NCI-H510A treated with DMSO at 0.1 percent for 48 hours (cell line): ENCODE results near the gene JTB.

Experiments
- DNase-seq: peaks from one replicate; lab custom pipeline; 2025; lab: John Stamatoyannopoulos, UW

Gene JTB

GRCh38 chr1:153954826-153955225, 22.6 kb downstream of the JTB start:
- no peak for DNase-seq

DNA sequence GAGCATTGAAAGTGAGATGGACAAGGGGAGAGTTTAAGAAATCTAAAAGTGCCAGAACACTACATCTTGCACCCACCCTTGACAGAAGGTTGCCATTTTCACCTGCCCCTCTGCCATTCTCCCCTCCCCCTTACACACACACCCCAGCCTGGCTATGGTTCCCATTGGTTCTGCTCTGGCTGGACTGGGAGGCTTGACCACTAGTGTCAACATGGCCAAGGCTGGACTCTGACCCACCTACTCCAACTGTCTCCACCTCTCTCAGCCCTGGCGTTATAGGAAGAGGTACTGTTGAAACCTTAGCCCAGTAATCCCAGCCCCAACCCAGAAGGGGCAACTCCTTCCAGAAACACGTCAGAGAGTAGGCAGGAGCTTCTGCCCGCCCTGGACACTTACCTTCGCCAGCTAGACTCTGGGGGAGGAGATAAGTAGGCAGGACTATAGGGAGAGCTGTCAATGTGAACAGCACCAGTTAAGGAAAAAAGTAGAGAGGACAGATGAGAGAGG, 23.6 kb downstream of the JTB start:
- DNase-seq: no peak

DNA sequence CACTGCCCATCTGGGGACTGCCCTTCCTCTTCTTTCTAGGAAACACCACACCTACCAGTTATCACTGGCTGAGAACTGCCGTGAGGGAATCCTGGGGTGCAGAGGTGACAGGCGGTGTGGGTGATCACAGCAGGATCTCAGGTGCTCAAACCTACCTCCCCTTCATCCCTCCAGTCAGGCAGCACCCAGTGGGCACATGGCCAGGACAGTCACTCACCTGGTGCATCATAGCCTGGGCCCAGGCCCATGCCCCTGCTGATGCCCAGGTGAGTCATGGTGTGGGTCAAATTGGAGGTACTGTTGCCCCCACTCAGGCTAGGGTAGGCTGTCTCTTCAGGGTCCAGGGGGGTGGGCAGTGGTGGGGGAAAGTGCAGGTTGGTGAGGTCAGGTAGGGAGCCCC, 25.7 kb downstream of the JTB start:
- DNase-seq: no peak

- no peak for DNase-seq
Observed at GRCh38 chr1:153951183-153951582, 26.3 kb downstream of the JTB start.

- peak; percentile 74 for DNase-seq
Observed at GRCh38 chr1:153946622-153947241, 30.7 kb downstream of the JTB start, which contains the start of gene DENND4B. TSS of gene DENND4B (minus strand) at chr1:153946718. CDS start at chr1:153944374, 2,344 bp downstream.

DNA sequence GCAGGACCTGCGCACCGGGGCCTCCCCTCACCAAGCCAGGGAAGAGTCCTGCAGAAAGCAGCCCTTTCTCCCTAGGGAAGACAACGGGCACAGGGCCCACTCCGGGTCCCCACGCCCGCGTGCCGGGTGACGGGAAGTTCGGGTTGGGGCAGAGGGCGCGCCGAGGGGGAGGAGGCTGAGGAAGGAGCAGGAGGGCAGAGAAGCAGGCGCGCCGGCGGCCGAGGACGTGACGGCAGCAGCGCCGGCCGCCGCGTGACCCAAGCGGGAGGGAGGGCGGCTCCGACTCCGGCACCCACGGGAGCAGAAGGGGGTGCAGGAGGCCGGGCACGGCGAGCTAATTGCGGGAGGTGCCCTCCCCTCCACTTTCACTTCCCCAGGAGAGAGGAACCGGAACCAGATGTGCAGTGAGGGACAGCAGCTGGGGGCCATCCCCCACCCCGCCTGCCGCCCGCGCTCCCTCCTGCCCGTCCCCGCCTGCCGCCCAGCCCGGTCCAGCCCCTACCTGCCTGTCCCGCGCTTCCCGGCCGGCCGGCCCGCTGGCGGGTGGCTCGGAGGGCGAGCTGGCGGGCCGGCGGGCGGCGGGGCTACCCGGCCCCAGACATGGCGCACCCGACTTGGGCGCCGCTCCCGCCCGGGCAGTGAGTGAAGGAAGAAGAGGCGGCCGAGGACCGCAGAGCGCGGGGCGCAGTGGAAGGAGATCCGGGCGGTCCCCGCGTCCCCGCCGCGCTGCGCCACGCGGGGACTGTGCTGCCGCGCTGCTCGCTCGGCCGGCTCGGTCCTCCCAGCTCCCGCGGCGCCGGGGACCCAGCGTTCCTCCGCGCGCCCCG, 31.5 kb downstream of the JTB start:
- peak; percentile 48 for DNase-seq

DNA sequence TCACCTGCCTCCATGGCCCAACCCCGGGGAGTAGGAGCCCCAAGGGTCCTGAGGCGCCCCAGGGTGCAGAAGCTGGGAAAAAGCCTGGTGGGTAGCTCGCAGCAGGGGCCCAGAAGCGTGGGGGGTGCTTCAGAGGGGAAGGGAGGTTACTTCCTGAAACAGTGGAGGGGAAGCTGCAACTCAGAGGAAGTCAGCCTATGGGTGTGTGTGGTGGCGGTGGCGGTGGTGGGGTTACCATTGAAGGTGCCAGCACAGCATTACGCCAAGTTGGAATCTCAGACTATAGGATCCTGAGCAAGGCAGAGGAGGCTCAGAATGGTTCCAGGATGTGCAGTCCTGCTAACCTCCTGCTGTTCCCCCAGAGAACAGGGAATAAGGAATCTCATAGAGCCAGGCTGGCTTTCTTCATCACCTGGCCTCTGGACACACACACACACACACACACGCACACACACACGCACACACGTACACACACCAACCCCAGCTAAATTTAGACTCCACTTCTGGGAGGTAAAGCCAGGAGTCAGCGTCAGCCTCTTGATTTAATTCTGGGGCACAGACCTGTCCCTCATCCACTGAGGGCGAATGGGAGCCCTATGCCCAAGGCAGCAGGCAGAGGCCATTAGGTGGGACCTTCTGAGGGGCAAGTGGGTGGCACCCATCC, 32.2 kb downstream of the JTB start:
- no peak for DNase-seq

DNA sequence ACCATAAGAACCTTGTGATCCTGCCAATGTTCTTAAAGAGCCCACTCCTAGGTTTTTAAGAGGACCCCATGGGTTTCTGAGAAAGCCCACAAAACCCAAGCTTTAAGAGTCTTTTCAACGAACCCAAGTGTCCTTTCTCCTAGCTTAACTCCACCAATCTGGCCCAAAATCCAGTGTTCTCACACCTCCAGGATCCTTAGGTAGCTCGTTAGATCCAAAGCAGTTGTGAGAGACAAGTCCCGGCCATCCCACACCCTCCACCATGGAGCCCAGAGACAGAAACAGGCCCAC, 32.7 kb downstream of the JTB start:
- DNase-seq: no peak

DNA sequence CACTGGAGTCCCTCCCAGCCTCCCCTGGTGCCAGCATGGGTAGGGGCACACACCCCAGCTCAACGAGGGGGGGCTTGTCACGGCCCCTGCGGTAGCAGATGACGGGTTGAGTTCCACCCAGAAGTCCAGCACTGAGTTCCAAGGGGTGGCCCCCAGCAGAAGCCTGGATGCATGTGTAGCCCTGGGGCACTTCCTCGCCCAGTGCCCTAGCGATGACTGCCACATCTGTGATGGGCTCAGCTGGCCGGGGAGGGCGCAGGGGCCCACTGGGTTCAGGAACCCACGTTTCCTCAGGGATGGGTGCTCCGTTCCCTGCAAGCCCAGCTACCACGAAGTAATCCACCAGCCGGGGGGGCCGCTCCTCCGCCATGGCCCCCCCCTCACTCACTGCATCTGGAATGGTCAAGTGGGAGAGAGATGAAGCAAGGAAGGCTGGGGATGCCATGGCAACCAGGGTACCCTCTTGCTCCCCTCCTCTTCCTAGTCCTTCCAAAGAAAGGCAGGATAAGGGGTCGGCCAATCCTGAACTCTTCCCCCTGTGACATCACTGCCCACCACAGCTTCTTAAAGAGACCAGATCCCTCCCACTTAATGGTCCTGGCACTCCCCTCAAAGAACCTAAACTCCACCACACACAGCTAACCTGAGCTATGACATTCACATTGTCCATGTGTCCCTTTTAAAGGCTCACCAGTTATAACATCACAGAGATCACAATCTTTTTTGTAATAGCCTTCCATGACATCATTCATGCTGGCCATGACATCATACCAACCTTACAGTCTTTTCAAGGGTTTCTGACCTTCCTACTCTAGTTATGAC, 33.3 kb downstream of the JTB start:
- DNase-seq: no peak

- no peak for DNase-seq
Observed at GRCh38 chr1:153942766-153943549, 34.5 kb downstream of the JTB start.

- DNase-seq: no peak
Observed at GRCh38 chr1:153941826-153942725, 35.4 kb downstream of the JTB start.

GRCh38 chr1:153940756-153941155, 36.7 kb downstream of the JTB start:
- DNase-seq: no peak

DNA sequence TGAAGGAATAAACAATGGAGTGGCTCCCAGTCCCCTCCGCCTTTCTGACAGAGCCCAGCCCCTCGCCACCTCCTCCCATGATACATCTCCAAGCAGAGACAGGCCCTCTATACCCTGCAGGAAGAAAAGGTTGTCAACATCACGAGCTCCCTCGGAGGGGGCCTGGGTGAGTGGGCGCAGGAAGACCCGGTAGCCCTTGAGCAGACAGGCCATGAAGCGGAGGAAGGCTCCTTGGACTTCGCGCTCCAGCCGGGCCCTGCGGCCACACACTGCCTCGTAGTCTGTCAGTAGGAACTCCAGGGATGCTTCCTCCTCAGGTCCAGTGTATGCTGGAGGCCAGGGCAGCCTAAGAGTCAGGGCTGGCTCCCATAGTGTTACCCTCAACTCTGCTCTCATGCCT, 38.0 kb downstream of the JTB start:
- no peak for DNase-seq

DNA sequence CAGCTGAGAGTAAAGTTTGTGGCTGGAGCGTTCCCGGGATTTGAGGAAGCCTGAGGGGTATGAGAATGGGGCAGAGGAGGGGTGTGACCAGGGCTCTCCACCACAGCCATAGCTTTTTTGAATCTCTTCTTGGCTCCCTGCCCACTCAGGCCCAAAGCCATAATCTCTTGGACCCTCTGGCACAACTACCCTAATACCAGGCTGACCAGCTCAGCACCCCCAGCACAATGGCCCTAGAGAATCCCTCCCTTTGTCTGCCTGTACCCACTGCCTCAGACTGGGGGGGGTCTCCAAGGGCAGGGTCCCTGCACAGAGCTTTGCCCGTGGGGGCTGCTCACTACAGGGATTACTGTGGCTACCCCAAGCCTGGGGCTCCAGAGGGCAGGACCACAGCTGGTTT, 38.5 kb downstream of the JTB start:
- DNase-seq: no peak

GRCh38 chr1:153937331-153937730, 40.1 kb downstream of the JTB start:
- no peak for DNase-seq

DNA sequence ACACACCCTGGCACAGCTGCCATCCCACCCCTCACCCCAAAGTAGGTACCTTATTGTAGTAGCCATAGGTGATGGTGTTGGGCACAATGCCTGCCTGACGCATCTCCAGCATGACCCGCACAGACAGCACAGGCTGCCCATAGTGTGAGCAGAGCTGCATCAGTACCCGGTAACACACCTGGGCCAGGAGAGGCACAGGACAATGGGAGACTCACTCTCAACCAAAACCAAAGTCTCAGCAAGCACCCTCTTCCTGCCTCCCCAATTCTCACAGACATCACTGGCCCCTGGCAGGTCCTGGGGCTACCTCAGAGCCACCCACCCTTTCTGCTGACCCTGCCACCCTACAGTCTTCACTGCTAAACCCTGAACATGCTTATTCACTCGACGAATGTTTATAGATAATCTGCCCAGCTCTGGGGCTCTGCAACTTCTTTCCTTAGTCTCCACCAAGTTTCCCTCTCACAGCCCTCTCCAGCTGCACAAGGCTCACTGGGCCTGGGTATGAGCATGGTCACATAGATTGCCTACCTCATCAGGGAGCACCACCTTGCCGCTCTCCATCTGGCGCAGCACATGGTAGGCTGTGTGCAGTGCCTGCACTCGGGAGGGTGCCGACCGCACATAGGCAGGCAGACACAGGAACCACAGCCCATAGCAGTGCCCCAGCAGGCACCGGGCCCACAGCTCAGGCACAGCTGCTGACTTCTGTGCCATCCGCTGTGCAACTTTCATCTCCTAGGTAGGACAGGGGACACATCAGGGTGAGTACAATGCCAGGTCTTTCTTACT, 41.3 kb downstream of the JTB start:
- no peak for DNase-seq

DNA sequence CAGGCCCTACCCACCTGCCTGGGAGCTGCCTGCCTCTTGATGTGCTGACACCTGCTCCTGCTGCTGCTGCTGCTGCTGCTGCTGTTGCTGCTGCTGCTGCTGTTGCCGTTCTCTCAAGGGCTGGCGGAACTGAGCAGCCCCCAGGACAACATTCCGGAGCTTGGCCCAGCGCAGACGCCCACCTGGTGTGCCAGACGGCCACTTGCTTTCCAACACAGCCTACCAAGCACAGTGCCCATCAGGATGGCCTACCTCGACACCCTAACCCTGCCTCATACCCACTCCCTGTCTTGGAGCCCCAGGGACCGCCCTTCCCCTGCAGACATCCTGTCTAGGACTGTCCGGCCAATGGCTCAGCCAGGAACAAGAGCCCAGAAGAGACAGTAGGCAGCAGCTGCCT, 42.7 kb downstream of the JTB start:
- DNase-seq: no peak

DNA sequence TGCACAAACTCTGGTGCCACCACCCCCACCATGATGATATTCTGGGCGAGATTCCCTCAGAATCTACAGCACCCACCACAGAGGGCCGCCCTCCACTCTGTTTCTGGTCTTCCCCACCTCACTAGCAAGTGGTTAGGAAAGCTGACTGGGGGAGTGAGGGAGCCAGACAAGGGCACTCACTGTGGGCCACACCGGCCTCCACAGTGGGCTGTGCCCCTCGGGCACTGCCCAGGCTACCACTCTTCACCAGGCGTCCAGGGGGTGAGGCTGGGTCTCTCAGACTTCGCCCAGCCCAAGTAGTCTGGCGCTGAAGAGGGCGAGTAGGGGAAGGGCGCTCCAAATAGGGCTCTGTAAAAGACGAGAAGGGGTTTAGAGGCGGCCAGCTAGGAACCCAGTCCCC, 43.5 kb downstream of the JTB start:
- no peak for DNase-seq

GRCh38 chr1:153933430-153933829, 44.0 kb downstream of the JTB start:
- no peak for DNase-seq
